ENCODE measurements around the gene ACAD10.

ACAD10 gene

DNA sequence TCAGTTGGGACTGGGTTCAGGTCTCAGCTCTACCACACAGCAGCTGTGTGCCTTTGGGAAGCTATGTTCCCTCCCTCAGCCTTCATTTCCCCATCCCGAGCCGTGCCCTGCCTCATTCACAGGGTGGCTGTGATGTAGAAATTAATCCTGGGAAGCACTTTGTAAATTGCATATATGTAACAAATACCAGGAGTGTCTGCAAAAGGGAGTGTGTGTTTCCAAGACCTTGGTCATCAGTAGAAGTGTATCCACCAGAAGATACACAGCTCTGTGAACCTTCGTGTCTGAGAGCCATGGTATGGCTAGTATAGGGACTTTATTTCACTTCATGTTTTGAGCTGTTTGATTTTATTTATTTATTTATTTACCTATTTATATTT lies 107.0 kb downstream of the ACAD10 start:
- Histone ChIP-seq H3K9me3 (ENCODE audit: control insufficient read depth, insufficient read depth, low read depth, low read length) (no peaks in the 10 kb centered on the region), H3K27ac (ENCODE audit: extremely low read depth, low read depth, low read length) (no peak overlapping the region), H3K36me3 (ENCODE audit: control insufficient read depth in 2 of 2, insufficient read depth in 1 of 2, low read length in 2 of 2) (peaks cover 18 to 64% of the 10 kb centered on the region in 2 experiments), H3K4me3 (ENCODE audit: low read depth, low read length) (no peak overlapping the region), H3K4me1 (ENCODE audit: control insufficient read depth, insufficient read depth, low read length) (no peaks in the 10 kb centered on the region)
- TF ChIP-seq ZFP3 (tag by site-specific recombination; IDR thresholded peaks at IDR 0.05; ENCODE audit: low read depth) (no peak), YY2 (tag by site-specific recombination; IDR thresholded peaks at IDR 0.05) (no peak), ZNF610 (tag by site-specific recombination; IDR thresholded peaks at IDR 0.05; ENCODE audit: borderline replicate concordance) (no peak), ZNF600 (tag by site-specific recombination; IDR thresholded peaks at IDR 0.05) (no peak), ZNF830 (tag by site-specific recombination; IDR thresholded peaks at IDR 0.05; ENCODE audit: low read depth) (no peak), ZNF433 (tag by site-specific recombination; IDR thresholded peaks at IDR 0.05; ENCODE audit: low read depth) (no peak), REPIN1 (tag by site-specific recombination; IDR thresholded peaks at IDR 0.05; ENCODE audit: low read depth) (no peak), ZBTB7A (tag by site-specific recombination; IDR thresholded peaks at IDR 0.05; ENCODE audit: low read depth) (no peak), ZNF2 (tag by site-specific recombination; IDR thresholded peaks at IDR 0.05) (no peak), ZNF621 (tag by site-specific recombination; IDR thresholded peaks at IDR 0.05) (no peak), ZNF777 (tag by site-specific recombination; IDR thresholded peaks at IDR 0.05; ENCODE audit: borderline replicate concordance) (no peak), ZNF24 (tag by site-specific recombination; IDR thresholded peaks at IDR 0.05) (no peak), ZNF549 (tag by site-specific recombination; IDR thresholded peaks at IDR 0.05) (no peak), SP7 (tag by site-specific recombination; IDR thresholded peaks at IDR 0.05) (no peak)
- TF ChIP-seq, protein P1, sequence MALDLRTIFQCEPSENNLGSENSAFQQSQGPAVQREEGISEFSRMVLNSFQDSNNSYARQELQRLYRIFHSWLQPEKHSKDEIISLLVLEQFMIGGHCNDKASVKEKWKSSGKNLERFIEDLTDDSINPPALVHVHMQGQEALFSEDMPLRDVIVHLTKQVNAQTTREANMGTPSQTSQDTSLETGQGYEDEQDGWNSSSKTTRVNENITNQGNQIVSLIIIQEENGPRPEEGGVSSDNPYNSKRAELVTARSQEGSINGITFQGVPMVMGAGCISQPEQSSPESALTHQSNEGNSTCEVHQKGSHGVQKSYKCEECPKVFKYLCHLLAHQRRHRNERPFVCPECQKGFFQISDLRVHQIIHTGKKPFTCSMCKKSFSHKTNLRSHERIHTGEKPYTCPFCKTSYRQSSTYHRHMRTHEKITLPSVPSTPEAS (tag by site-specific recombination; IDR thresholded peaks at IDR 0.05), result no peak
- TF ChIP-seq, protein P2, sequence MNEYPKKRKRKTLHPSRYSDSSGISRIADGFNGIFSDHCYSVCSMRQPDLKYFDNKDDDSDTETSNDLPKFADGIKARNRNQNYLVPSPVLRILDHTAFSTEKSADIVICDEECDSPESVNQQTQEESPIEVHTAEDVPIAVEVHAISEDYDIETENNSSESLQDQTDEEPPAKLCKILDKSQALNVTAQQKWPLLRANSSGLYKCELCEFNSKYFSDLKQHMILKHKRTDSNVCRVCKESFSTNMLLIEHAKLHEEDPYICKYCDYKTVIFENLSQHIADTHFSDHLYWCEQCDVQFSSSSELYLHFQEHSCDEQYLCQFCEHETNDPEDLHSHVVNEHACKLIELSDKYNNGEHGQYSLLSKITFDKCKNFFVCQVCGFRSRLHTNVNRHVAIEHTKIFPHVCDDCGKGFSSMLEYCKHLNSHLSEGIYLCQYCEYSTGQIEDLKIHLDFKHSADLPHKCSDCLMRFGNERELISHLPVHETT (tag by site-specific recombination; IDR thresholded peaks at IDR 0.05), result no peak
- TF ChIP-seq, protein P3, sequence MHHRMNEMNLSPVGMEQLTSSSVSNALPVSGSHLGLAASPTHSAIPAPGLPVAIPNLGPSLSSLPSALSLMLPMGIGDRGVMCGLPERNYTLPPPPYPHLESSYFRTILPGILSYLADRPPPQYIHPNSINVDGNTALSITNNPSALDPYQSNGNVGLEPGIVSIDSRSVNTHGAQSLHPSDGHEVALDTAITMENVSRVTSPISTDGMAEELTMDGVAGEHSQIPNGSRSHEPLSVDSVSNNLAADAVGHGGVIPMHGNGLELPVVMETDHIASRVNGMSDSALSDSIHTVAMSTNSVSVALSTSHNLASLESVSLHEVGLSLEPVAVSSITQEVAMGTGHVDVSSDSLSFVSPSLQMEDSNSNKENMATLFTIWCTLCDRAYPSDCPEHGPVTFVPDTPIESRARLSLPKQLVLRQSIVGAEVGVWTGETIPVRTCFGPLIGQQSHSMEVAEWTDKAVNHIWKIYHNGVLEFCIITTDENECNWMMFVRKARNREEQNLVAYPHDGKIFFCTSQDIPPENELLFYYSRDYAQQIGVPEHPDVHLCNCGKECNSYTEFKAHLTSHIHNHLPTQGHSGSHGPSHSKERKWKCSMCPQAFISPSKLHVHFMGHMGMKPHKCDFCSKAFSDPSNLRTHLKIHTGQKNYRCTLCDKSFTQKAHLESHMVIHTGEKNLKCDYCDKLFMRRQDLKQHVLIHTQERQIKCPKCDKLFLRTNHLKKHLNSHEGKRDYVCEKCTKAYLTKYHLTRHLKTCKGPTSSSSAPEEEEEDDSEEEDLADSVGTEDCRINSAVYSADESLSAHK (tag by site-specific recombination; IDR thresholded peaks at IDR 0.05), result no peak
- TF ChIP-seq, protein P4, sequence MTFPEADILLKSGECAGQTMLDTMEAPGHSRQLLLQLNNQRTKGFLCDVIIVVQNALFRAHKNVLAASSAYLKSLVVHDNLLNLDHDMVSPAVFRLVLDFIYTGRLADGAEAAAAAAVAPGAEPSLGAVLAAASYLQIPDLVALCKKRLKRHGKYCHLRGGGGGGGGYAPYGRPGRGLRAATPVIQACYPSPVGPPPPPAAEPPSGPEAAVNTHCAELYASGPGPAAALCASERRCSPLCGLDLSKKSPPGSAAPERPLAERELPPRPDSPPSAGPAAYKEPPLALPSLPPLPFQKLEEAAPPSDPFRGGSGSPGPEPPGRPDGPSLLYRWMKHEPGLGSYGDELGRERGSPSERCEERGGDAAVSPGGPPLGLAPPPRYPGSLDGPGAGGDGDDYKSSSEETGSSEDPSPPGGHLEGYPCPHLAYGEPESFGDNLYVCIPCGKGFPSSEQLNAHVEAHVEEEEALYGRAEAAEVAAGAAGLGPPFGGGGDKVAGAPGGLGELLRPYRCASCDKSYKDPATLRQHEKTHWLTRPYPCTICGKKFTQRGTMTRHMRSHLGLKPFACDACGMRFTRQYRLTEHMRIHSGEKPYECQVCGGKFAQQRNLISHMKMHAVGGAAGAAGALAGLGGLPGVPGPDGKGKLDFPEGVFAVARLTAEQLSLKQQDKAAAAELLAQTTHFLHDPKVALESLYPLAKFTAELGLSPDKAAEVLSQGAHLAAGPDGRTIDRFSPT (tag by site-specific recombination; IDR thresholded peaks at IDR 0.05), result no peak
- ChIA-PET POLR2A (no interaction called here), CTCF (interaction anchor here (0.7 to 1.1 kb wide), 2 partner anchors 16 to 20 kb away, joined by 3 read pairs; no protein-coding TSS in a partner anchor)

- H3K4me3 ChIP-seq (ENCODE audit: low read depth, low read length), result no peak overlapping the region
- H3K36me3 ChIP-seq (ENCODE audit: control insufficient read depth in 2 of 2, insufficient read depth in 1 of 2, low read length in 2 of 2), result peaks cover 20 to 59% of the 10 kb centered on the region in 2 experiments
- no peak overlapping the region for H3K27ac ChIP-seq (ENCODE audit: extremely low read depth, low read depth, low read length)
- H3K4me1 ChIP-seq (ENCODE audit: control insufficient read depth, insufficient read depth, low read length), result no peaks in the 10 kb centered on the region
- CTCF ChIA-PET, result interaction anchor here (0.6 to 2.3 kb wide), 2 partner anchors 15 to 181 kb away, joined by 3 to 8 read pairs; no protein-coding TSS in a partner anchor
- no peaks in the 10 kb centered on the region for H3K9me3 ChIP-seq (ENCODE audit: control insufficient read depth, insufficient read depth, low read depth, low read length)
- no peak for TF ChIP-seq ZNF416 (tag by site-specific recombination; IDR thresholded peaks at IDR 0.05)
- no peak for TF ChIP-seq ZNF768 (tag by site-specific recombination; IDR thresholded peaks at IDR 0.05)
- TF ChIP-seq ZBTB8A (tag by site-specific recombination; IDR thresholded peaks at IDR 0.05), result no peak
- TF ChIP-seq ZNF175 (tag by site-specific recombination; IDR thresholded peaks at IDR 0.05), result no peak
- no peak for TF ChIP-seq PRDM6 (tag by site-specific recombination; IDR thresholded peaks at IDR 0.05)
- no peak for TF ChIP-seq SCRT2 (tag by site-specific recombination; IDR thresholded peaks at IDR 0.05)
- no peak for TF ChIP-seq SP7 (tag by site-specific recombination; IDR thresholded peaks at IDR 0.05)
- TF ChIP-seq ZNF2 (tag by site-specific recombination; IDR thresholded peaks at IDR 0.05), result no peak
- no peak for TF ChIP-seq ZBTB1 (tag by site-specific recombination; IDR thresholded peaks at IDR 0.05)
- POLR2A ChIA-PET, result interaction anchor here (0.5 kb wide), 1 partner anchor 85 kb away, joined by 3 read pairs; no protein-coding TSS in a partner anchor
Observed at GRCh38 chr12:111798182-111798581, 112.3 kb downstream of the ACAD10 start.

All from HEK293 (cell line).